Measurements from ENCODE around the gene ZRANB1. TPM values are rescaled to one million over a fixed set of nuclear protein-coding genes. Genes with fewer than 3 reads are reported as not detected.

ZRANB1 gene
- total RNA-seq, 1 donor from 2014 or later = 24.7 TPM

DNA sequence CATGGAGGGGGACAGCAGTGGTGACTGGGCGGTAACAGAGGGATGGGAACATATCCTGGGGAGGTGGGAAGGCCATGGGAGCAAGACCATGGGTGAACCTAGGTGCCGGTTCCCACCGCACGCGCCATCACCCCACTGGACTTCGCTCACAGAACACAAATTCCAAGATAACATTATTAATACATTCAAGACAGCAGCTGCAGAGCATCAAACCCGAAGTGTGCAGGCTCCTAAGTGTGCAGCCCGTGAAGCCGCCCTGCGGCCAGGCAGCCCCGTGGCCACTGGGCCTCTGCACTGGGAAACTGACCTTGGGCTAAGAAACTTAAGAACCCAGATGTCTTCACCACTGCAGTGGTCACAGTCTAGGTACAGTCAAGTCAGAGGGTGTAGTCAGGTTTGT, 42.8 kb upstream of the ZRANB1 start:
- Mint-ChIP-seq H3K9me3 (ENCODE audit: low read depth) (no peaks in the 10 kb centered on the region), H3K4me3 (ENCODE audit: unreplicated experiment) (no peak overlapping the region), H3K27ac (ENCODE audit: unreplicated experiment) (no peak overlapping the region), H3K36me3 (ENCODE audit: low read depth) (no peaks in the 10 kb centered on the region), H3K4me1 (ENCODE audit: low read depth) (no peaks in the 10 kb centered on the region), H3K27me3 (ENCODE audit: low read depth) (no peaks in the 10 kb centered on the region)
- DNase-seq (ENCODE audit: low spot score) = no peak
- TF ChIP-seq, protein P1, sequence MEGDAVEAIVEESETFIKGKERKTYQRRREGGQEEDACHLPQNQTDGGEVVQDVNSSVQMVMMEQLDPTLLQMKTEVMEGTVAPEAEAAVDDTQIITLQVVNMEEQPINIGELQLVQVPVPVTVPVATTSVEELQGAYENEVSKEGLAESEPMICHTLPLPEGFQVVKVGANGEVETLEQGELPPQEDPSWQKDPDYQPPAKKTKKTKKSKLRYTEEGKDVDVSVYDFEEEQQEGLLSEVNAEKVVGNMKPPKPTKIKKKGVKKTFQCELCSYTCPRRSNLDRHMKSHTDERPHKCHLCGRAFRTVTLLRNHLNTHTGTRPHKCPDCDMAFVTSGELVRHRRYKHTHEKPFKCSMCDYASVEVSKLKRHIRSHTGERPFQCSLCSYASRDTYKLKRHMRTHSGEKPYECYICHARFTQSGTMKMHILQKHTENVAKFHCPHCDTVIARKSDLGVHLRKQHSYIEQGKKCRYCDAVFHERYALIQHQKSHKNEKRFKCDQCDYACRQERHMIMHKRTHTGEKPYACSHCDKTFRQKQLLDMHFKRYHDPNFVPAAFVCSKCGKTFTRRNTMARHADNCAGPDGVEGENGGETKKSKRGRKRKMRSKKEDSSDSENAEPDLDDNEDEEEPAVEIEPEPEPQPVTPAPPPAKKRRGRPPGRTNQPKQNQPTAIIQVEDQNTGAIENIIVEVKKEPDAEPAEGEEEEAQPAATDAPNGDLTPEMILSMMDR (IDR thresholded peaks at IDR 0.05) = no peak

GRCh38 chr10:124902462-124902861, 39.5 kb upstream of the ZRANB1 start:
- no peak overlapping the region for H3K27ac Mint-ChIP-seq (ENCODE audit: unreplicated experiment)
- H3K9me3 Mint-ChIP-seq (ENCODE audit: low read depth) = no peaks in the 10 kb centered on the region
- H3K4me3 Mint-ChIP-seq (ENCODE audit: unreplicated experiment) = no peak overlapping the region
- no peaks in the 10 kb centered on the region for H3K36me3 Mint-ChIP-seq (ENCODE audit: low read depth)
- no peaks in the 10 kb centered on the region for H3K27me3 Mint-ChIP-seq (ENCODE audit: low read depth)
- H3K4me1 Mint-ChIP-seq (ENCODE audit: low read depth) = peaks cover 19% of the 10 kb centered on the region
- TF ChIP-seq, protein P1 (IDR thresholded peaks at IDR 0.05) = no peak
- DNase-seq (ENCODE audit: low spot score) = no peak

DNA sequence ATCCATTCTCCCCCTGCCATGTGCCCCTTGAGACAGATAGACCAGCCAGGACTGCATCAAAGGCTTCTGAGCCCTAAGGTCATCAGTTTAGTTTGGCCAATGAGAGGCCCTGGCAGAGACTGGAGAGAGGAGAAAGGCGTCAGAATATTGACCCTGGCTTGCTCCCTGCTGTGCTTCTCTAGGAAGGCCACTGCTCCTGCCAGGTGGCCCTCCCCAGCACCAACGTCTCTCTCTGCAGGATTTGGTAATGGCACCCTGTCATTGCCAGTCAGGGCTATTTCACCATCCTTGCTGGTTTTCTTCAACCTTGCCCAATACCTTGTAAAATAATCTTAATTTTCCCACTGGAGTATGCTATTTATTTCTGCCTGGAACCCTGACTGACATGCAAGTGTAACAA, 38.8 kb upstream of the ZRANB1 start:
- no peak overlapping the region for H3K27ac Mint-ChIP-seq (ENCODE audit: unreplicated experiment)
- H3K9me3 Mint-ChIP-seq (ENCODE audit: low read depth) = no peaks in the 10 kb centered on the region
- TF ChIP-seq, protein P1 (IDR thresholded peaks at IDR 0.05) = no peak
- DNase-seq (ENCODE audit: low spot score) = no peak
- H3K27me3 Mint-ChIP-seq (ENCODE audit: low read depth) = no peaks in the 10 kb centered on the region
- peaks cover 25% of the 10 kb centered on the region for H3K4me1 Mint-ChIP-seq (ENCODE audit: low read depth)
- no peaks in the 10 kb centered on the region for H3K36me3 Mint-ChIP-seq (ENCODE audit: low read depth)
- no peak overlapping the region for H3K4me3 Mint-ChIP-seq (ENCODE audit: unreplicated experiment)

DNA sequence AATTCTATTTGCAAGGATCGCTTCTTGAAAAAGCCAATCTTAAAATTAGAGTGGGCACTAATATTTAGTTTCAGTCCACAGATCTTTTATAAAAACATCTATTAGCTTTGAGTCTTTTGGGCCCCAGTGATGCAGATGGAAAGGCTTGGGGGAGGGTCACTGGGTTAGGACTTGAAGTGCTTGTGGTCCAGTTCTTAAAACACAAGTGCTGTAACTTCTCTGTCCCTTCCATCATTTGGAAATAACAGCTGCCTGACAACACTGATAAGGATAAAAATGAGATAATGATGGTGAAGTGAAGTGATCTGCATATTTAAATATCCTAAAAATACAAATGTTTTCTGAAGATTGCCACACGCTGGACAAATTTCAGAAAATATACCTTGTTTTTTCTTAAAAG, 37.1 kb upstream of the ZRANB1 start:
- Mint-ChIP-seq H3K4me1 (ENCODE audit: low read depth) (peaks cover 25% of the 10 kb centered on the region), H3K27ac (ENCODE audit: unreplicated experiment) (no peak overlapping the region), H3K36me3 (ENCODE audit: low read depth) (no peaks in the 10 kb centered on the region), H3K4me3 (ENCODE audit: unreplicated experiment) (no peak overlapping the region), H3K9me3 (ENCODE audit: low read depth) (no peaks in the 10 kb centered on the region), H3K27me3 (ENCODE audit: low read depth) (no peaks in the 10 kb centered on the region)
- no peak for DNase-seq (ENCODE audit: low spot score)
- TF ChIP-seq, protein P1 (IDR thresholded peaks at IDR 0.05) = no peak

DNA sequence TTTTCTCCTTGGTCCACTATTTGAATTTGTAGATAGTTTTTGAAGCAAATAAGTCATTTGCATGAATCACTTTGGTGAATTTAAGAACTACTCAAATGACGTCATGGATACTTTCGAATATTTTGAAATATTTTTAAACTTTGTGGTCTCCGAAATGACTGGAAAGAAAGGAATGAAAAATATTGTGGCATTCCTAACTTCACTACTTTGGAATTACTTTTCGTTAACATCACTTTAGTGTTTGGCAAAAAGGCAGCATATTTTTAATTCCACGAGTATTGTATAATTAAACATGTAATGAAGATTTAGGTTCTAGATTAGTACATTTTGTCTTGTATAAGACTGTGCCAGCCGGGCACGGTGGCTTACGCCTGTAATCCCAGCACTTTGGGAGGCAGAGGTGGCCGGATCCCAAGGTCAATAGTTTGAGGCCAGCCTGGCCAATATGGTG, 35.3 kb upstream of the ZRANB1 start:
- Mint-ChIP-seq H3K36me3 (ENCODE audit: low read depth) (no peaks in the 10 kb centered on the region), H3K27me3 (ENCODE audit: low read depth) (no peaks in the 10 kb centered on the region), H3K4me1 (ENCODE audit: low read depth) (peaks cover 32% of the 10 kb centered on the region), H3K9me3 (ENCODE audit: low read depth) (no peaks in the 10 kb centered on the region), H3K4me3 (ENCODE audit: unreplicated experiment) (no peak overlapping the region), H3K27ac (ENCODE audit: unreplicated experiment) (peak overlapping the region; percentile 57)
- no peak for DNase-seq (ENCODE audit: low spot score)
- TF ChIP-seq, protein P1 (IDR thresholded peaks at IDR 0.05) = no peak

All from chondrocyte (in vitro differentiated cells).